NCI-H1417 (cell line): ENCODE measurements around the gene GPR89B.
A peak's percentile ranks its signal among the peaks of the same experiment; 100 is the strongest.
"Not testable (repeated sequence)": the region's sequence is repeated elsewhere in the genome, so short reads cannot be mapped to it uniquely, and the experiment has no call there.

Experiments used
- DNase-seq, 3 experiments: peaks; one replicate each; lab custom pipeline; 2025; lab: John Stamatoyannopoulos, UW

The GPR89B gene

DNA sequence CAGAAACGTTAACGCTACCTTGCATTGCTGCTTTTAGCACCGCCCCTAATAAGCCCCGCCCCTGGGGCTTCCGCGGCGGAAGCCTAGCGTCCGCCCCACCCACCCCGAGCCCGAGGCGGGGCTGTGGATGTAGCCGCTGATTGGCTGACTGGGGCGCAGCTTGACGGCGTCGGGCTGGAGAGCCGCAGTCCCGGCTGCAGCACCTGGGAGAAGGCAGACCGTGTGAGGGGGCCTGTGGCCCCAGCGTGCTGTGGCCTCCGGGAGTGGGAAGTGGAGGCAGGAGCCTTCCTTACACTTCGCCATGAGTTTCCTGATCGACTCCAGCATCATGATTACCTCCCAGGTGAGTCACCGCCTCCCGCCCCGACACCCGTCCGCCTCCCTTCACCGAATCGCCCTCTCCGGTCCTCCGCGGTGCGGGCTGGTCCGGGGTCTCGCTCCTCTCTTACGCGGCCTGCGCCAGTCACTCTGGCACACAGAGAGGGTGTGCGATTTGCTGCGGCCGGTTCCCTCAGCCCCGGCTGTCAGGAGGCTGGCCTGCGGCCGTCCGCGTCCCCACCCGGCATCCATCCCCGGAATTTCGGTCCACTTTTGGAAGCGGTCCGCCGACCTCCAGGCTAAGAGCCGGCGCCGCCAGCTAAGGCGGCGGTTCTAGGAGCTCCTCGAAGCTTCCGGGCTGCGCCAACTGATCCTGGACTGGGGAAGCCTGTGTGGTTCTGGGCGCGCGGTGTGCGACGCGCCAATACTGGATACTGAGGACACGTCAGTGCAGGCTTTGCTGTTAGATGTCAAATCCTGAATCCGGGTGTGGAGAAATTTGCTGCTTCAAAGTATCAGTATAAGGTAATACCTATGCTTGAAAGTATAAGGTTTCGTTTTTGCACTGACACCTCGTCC lies at the start of gene GPR89B:
GPR89B (plus strand) TSS at position 185 of the 897 bp plus-strand sequence; CDS start at position 302, 117 bp downstream.
- peak; percentile 92 to 99 (median 94) for DNase-seq

DNA sequence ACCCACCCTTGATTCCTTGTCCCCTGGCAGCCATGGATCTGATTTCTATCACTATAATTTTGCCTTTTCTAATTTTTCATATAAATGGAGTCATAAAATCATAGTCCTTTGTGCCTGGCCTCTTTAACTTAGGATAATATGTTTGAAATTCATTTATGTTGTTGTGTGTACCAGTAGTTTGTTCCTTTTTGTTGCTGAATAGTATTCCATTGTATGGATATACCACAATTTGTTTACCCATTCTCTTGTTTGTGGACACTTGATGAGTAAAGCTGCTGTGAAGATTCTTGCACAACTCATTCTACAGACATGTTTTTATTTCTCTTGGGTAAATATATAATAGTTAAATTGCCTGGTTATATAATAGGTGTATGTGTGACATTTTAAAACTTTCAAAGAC lies 48.3 kb upstream of the GPR89B start:
- DNase-seq = no peak

DNA sequence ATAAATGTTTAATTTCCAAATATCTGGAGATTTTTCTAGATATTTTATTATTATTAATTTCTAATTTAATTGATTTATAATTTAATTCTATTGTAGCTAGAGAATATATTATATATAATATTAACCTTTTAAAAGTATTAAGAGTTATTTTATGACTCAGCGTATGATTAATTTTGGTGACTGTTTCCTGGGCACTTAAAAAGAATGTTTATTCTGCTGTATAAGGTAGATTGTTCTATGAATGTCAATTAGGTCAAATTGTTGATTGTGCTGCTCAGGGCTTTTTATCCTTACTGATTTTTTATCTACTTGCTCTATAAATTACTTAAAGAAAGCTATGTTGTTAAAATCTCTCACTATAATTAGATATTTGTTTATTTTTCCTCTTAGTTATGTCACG lies 45.7 kb upstream of the GPR89B start:
- DNase-seq = no peak

DNA sequence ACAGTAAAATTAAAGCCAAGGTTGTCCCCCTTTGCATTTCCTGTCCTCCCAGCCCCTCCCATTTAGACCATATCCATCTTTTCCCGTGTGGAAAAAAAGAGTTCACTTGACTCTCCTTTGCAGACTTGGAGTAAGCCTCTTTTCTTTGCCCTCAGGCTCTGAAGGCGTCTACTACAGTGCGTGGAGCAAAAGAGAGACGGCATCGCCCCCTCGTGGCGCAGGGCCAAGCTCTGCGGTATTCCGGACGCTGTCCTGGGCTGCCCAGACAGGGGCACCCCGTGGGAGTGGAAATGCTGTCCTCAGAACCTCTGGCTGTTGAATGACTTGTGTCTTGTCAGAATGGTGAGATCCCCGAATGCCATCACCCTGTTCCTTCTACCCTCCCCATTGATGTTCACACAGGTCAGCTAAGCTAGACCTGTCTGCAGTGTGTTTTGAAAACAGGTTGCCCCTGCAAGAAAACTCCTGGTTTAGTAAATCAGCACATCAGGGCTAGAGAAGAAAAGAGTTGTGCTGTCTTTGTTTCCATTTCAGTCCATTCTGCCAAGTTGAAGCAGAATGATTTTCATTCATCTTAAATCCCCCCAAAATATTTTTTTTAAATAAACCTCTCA lies 37.9 kb upstream of the GPR89B start:
- DNase-seq = peak; percentile 48 to 93 (median 76)

DNA sequence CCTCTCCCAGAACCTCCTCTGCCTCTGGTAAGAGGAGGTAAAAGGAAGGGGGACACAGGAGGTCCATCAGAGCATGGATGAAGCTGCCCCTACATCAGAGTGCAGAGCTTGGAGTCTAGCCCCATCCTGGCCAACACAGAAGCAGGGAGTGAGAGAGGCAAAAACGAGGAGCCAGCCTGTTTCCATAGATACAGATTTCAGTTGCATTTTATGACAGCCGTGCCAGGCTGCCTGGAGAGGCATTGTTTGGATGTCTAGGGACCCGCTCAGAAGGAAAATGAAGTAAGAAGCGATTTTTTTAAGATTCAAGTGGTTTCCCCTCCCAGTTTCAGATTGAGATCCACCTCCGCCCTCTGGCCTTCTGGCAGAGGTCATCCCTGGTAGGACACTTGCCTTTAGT lies 37.1 kb upstream of the GPR89B start:
- DNase-seq = peak in 1 of 3 experiments; percentile 46

DNA sequence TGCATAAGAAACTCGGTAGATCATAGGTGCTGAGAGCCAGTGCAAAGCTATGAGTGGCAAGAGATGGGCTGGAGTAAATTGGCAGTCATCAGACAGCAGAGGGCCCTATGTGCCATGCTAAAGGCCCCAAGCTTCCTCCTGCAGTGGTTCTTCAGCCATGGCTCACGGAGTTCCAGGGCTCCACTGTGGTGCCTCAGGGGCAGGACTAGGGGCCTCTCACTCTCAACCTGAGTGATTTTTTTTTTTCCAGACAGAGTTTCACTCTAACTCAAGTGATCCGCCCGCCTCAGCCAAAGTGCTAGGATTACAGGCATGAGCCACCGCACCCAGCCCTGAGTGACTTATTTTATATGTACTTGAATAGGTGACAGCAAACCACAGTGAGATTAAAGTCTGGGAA lies 36.0 kb upstream of the GPR89B start:
- peak in 1 of 3 experiments; percentile 30 for DNase-seq

DNA sequence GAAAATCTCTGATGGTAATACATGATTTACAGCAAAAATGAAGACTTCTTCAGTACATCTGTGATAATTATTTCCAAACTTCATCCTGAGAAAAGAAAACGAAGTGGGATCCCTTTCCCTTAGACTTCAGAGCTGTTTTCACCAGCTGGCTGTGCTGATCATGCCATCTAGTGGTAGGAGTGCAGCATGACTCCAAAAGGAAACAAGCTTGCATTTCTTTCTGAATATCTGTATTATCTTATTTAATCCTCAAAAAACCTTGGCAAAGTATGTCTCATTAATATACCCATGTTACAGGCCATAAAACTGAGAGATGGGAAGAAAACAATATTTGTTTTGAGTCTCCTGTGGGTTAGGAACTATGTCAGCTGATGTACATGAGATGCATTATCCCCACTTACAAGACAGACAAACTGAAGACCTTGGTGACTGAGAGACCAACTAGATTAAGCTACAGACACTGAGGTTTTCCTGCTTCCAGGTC lies 35.4 kb upstream of the GPR89B start:
- DNase-seq = peak; percentile 27 to 85 (median 76)

DNA sequence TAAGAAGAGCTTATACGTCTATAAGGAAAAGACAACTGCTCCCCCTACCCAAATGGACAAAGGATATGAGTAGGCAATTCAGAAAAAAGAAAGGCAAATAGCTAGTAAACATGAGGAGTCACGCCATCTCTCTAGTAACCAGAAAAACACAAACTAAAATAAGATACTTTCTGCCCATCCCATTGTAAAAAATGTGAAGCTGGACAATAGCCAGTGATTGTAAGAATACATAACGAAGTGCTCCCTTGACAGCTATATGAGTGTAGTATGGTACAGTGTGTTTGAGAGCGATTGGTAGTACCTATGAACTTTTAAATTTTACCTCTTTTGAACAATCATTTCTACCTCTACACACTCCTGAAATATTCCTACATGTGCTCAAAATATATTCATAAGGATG lies 33.1 kb upstream of the GPR89B start:
- DNase-seq = no peak

DNA sequence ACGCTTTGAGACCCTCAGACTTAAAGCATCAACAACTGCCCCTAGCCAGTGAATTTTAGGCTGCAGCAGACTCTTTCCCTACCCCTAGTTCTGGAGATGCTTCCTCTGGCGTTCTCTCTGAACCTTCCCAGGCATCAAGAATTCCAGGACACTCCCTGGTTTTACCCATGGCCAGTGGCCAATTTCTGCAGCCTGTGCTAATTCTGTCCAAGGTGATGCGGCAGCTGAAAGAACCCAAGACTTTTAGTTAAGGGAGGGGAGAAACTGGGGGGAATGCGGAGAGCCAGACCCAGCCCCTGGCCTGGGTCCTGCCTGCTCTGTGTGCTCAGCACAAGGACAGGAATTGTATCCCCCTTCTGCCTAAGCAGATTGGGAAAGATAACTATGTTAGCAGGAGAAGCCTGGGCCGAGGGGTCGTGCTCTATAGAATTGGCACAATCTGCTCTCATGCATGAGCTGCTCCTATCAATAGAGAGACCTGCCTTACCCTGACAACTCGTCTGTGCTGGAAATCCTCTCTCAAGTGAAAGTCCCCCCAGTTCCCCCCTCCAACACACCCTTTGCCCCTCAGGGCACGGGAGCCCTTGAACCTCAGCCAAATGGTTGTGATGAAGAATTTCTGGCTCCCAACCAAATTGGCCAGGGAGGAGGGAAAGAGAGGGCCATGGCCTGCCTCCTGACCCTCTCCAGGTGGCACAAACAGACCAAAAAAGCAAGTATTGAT lies 31.0 kb upstream of the GPR89B start:
- DNase-seq = peak in 2 of 3 experiments; percentile 21 to 62

DNA sequence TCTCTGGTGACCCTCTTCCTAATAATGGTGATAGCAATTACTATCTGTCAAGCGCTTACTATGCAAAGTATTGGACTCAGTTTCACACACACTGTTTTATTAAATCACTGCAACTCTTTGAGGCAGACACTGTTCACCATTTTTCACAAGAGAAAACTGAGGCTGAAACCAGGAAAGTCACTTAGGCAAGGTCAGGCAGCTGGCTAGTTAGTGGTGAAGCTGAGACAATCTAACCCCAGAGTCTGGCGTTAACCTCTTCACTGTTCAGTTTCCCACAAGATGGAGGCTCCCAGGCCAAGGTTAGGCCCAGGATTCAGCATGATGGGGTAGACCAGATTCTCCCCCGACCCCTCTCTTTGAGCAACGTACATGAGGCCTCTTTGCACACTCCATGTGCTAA lies 30.4 kb upstream of the GPR89B start:
- no peak for DNase-seq

DNA sequence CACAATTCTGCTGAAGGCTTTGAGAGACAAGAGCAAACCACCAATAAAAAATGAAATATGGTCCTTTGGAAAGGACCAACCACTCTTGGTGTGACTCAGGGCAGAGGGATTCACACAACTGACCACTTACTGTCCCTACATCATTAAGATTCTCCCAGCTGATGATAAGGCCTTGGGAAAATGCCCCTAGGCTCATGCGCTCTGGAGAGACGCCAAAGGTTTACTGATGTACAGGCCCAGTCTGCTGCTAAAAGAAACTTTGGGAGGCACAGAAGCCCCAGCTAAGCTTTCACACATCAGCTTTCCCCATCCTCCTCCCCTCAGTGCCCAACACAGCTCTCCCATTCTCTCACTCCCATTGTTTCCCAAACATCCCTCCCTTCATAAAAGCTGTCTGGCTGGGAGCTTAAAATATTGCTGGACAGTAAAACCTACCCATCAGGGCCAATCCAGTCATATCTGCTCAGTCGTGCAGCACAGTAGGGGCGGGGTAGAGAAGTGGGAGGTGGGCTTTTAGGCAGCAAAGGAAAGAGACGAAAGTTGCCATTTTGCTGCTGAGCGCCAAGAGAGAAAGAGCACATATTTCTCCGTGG lies 25.9 kb upstream of the GPR89B start, which contains the start of gene GJA8:
GJA8 (plus strand) TSS at position 543 of the 593 bp plus-strand sequence. CDS start 5,161 bp downstream, outside the sequence.
- no peak for DNase-seq

DNA sequence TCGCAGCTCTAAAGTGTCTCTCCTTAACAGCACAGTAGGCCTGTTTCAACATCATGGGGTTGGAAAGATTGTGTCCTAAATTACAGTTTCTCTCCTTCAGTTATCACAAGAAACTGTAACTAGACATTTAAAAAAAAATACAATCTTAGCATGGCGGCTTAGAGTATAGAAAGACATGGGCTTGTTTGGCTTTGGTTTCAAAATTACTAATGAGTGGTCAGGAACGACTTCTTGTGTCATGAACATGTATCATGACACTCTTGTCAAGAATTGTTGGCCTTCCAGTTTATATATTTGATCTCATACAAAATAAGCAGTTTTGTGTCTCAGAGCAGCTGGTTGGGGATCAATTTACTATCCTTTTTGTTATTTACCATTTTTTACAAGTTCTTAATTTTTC lies 23.5 kb upstream of the GPR89B start:
- DNase-seq = no peak

DNA sequence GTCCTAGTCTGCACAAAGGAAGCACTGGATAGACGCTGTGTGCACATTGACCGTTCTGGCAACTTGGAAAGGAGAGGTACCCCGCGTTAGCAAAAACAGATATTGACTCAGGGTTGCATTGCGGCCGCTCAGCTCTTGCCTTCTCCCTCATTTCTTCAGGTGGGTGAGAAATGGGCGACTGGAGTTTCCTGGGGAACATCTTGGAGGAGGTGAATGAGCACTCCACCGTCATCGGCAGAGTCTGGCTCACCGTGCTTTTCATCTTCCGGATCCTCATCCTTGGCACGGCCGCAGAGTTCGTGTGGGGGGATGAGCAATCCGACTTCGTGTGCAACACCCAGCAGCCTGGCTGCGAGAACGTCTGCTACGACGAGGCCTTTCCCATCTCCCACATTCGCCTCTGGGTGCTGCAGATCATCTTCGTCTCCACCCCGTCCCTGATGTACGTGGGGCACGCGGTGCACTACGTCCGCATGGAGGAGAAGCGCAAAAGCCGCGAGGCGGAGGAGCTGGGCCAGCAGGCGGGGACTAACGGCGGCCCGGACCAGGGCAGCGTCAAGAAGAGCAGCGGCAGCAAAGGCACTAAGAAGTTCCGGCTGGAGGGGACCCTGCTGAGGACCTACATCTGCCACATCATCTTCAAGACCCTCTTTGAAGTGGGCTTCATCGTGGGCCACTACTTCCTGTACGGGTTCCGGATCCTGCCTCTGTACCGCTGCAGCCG lies 20.3 kb upstream of the GPR89B start:
- DNase-seq = no peak

DNA sequence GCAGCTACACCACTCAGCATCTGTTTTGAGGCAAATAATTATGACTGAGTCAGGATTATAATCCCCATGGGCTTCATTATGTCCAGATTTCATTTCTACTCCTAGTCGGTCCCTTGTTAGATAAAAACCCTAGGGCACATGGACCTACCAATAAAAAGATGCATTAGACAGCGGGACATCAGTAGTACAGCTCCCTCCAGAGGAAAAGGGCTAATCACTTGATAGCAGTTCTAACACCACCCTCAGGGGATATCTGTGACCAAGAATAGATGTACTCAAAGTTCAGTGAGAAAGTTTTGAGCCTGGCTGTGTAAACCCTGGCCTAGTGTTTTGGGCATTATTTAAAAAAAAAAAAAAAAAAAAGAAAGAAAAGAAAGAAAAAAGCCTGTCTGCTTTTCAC lies 15.7 kb upstream of the GPR89B start:
- DNase-seq = no peak

DNA sequence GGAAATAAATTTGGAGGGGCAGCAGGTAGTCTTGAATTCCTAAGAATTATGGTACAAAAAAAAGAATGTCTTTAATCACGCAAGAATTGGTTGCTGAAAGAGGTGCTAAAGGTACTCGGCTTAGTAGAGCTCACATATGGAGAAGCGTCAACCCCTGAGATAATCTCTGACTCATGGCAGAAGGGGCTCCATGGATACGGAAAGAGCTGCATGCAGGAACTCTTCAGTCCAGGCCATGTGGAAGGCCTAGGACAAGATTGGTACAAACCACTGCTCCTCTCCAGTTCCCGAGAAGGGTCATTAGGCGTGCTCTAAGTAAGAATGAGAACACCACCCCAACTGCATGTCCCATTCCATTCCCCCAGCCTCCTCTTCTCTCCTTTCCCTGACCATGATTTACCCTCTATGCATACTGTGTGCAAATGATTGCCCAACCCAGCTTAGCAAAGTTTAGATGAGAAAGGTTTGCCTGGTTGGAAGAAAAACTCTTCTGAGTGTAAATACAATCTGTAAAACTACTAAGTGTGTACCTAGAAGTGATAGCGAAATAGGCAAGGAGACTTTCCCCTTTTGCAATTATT lies 14.8 kb upstream of the GPR89B start:
- DNase-seq = no peak

DNA sequence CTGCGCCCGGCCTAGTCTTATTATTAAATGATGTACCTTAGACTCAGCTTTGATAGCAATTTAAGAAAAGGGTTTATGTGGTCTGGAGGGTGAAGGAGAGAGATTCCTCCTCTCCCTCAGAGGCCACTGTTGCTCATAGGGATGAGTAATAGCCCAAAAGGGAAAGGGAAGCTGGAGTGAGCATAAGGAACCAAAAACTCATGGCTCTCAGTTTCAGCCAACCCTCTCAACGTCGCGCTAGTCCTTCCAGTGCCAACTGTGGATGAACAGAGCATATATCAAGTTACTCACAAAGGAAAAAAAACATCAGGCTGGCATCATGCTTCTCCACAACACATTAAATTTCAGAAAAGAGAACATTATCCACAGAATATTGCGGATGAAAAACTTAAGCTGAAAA lies 8.3 kb upstream of the GPR89B start:
- DNase-seq = no peak

DNA sequence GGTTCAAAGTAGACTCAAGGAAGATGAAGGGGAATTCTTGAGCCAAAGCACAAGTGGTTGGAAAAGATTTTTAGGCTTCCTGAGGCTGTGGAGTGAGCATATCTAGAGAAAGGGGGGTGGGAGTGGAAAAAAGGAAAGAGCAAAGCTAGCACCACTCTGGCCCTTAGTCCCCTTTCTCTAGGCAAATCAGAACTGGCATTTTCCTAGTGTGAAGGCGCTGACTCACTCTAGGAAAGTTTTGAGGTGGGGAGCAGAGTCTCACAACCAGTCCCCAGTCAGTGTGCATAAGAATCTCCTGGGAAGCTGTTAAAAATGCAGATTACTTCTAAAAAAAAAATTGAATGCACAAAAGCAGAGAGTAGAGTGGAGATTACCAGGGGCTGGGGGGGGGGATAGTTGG lies 3.4 kb upstream of the GPR89B start:
- DNase-seq = no peak

DNA sequence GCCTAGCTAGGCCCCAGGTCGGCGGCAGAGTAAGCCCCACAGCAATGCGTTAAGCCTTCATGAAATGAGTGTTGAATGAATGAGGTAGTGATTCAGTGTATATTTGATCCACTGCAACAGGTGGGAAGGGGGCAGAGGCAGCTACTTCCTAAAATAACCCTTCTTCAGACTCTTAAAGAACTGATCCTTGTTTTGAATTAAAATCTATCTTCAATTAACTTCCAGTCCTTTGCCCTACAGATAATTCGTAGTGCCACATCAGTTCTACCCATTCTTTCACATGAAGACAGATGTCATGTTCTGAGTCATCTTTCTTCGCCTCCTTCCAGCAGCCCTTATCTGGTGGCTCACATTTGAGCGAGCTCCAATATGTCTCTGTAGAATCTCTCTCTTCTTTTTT lies 1.0 kb upstream of the GPR89B start:
- not testable (repeated sequence) for DNase-seq

DNA sequence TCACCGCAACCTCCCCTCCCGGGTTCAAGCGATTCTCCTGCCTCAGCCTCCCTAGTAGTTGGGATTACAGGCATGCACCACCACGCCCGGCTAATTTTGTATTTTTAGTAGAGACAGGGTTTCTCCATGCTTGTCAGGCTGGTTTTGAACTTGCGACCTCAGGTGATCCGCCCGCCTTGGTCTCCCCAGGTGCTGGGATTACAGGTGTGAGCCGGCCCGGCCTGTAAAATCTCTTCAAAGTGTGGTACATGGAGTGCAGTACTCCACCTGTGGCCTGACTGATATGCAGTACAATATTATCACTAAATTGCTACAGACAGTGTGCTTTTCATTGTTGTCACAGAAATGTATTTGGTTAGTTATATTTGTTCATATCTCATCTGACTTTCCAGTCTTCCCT lies 531 bp upstream of the GPR89B start:
- not testable (repeated sequence) for DNase-seq

DNA sequence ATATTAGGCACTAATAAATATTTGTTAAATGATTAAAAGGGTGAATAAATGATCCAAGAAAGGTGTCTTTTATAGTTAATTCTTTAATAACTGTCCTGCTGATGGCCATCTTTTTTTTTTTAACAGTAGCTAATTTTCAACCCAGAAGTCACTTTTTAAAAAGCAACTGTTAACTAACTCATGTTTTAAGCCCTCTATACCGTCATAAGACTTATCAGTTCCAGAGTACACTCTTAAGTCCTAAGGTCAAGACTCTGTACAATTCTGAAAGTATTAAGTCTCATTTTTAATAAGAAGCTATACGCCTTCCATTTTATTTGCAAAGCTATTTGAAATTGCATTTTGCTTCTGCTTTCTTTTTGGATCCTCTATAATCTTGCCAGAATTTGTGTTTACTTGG lies 2.9 kb downstream of the GPR89B start:
- not testable (repeated sequence) for DNase-seq

DNA sequence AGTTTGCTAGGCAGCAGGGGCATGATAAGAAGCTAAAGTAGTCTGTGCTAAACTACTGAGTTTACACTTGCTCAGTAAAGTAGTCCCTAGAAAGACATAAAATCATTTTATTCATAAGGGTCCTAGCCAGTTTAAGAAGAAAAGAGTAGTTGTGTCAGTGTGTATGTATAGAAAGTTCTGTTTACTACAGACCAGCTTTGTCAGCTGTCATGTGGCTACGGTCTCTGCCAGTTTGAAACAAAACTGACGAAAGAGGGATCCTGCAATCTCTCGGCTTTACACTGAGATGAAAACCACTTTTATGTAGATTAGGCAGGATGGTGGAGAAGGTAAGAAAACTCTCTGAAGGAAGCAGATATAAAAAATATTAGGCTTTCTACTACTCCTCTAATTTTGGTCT lies 7.1 kb downstream of the GPR89B start:
- DNase-seq = not testable (repeated sequence)
